OCI-LY1 (cell line): ENCODE data around the gene SNX1.

Experiments
- H2AFZ ChIP-seq: fragments of 200-600 bp; sonication (generic), shearing (Covaris generic); 2 replicates; pipeline ENCODE4 v1.6.0; 2014; ENCODE audit warnings: antibody characterized with exemption, mild to moderate bottlenecking, low read length
- H3F3A ChIP-seq: fragments of 200-600 bp; sonication (generic), shearing (Covaris generic); 2 replicates; pipeline ENCODE4 v1.6.0; 2014; ENCODE audit warnings: mild to moderate bottlenecking, antibody characterized with exemption, low read length, moderate library complexity; ENCODE audit not compliant: insufficient read depth
- H3K27ac ChIP-seq: fragments of 200-600 bp; sonication (generic); 2 replicates; pipeline ENCODE4 v1.5.1; 2014; ENCODE audit warnings: low read length, mixed run types, mild to moderate bottlenecking, low read depth; ENCODE audit not compliant: poor library complexity, severe bottlenecking
- H3K27me3 ChIP-seq: fragments of 200-600 bp; sonication (generic); 2 replicates; pipeline ENCODE4 v1.6.0; 2014; ENCODE audit warnings: antibody characterized with exemption, mild to moderate bottlenecking, low read length, moderate library complexity; ENCODE audit not compliant: insufficient read depth
- H3K36me3 ChIP-seq: fragments of 200-600 bp; sonication (generic); 2 replicates; pipeline ENCODE4 v1.6.1; 2014; ENCODE audit warnings: mild to moderate bottlenecking, antibody characterized with exemption, low read length, moderate library complexity, mixed read lengths; ENCODE audit not compliant: insufficient read depth
- H3K4me1 ChIP-seq: fragments of 200-600 bp; sonication (generic); 2 replicates; pipeline ENCODE4 v1.5.1; 2014; ENCODE audit warnings: mild to moderate bottlenecking, low read length, moderate library complexity; ENCODE audit not compliant: insufficient read depth, severe bottlenecking
- H3K4me2 ChIP-seq: fragments of 200-600 bp; sonication (generic), shearing (Covaris generic); 2 replicates; pipeline ENCODE4 v1.6.1; 2014; ENCODE audit warnings: low read length
- H3K4me3 ChIP-seq: fragments of 200-600 bp; sonication (generic); 2 replicates; pipeline ENCODE4 v1.5.1; 2014; ENCODE audit warnings: low read length, low read depth, mild to moderate bottlenecking, mixed read lengths; ENCODE audit not compliant: poor library complexity, severe bottlenecking
- H3K79me2 ChIP-seq: fragments of 200-600 bp; shearing (Covaris generic); 2 replicates; pipeline ENCODE4 v1.6.1; 2016; ENCODE audit warnings: mixed run types, low read length, mixed read lengths; ENCODE audit not compliant: insufficient read depth
- H3K9ac ChIP-seq: fragments of 200-600 bp; sonication (generic), shearing (Covaris generic); 2 replicates; pipeline ENCODE4 v1.6.1; 2014; ENCODE audit warnings: mild to moderate bottlenecking, low read length, mixed read lengths
- H3K9me2 ChIP-seq: fragments of 200-600 bp; sonication (generic), shearing (Covaris generic); 2 replicates; pipeline ENCODE4 v1.6.1; 2014; ENCODE audit warnings: low read depth, mild to moderate bottlenecking, low read length, mixed read lengths
- H3K9me3 ChIP-seq: fragments of 200-600 bp; shearing (Covaris generic); 2 replicates; pipeline ENCODE4 v1.6.1; 2014; ENCODE audit warnings: low read length, mixed read lengths
- H4K20me1 ChIP-seq: fragments of 200-600 bp; sonication (generic), shearing (Covaris generic); 2 replicates; pipeline ENCODE4 v1.6.0; 2016; ENCODE audit warnings: mild to moderate bottlenecking, low read length; ENCODE audit not compliant: insufficient read depth
- CTCF ChIP-seq: fragments of 200-600 bp; sonication (generic), shearing (Covaris generic); IDR thresholded peaks from 2 replicates; pipeline ENCODE4 v1.5.1; 2017; ENCODE audit warnings: mild to moderate bottlenecking, antibody characterized with exemption, low read length, moderate library complexity, mixed read lengths
- EZH2 ChIP-seq: fragments of 200-600 bp; sonication (generic), shearing (Covaris generic); IDR thresholded peaks from 2 replicates; pipeline ENCODE4 v1.8.0; 2017; ENCODE audit warnings: borderline replicate concordance, mixed run types, mild to moderate bottlenecking, antibody characterized with exemption, low read length, moderate library complexity, mixed read lengths

The SNX1 gene

GRCh38 chr15:64148581-64148980 is 52.8 kb downstream of the SNX1 start:
- H3K4me1 ChIP-seq, result peaks cover 35% of the 10 kb centered on the region
- H3K4me3 ChIP-seq, result no peak overlapping the region
- no peaks in the 10 kb centered on the region for H4K20me1 ChIP-seq
- H2AFZ ChIP-seq, result no peak overlapping the region
- no peaks in the 10 kb centered on the region for H3F3A ChIP-seq
- H3K9ac ChIP-seq, result no peak overlapping the region
- no peaks in the 10 kb centered on the region for H3K27me3 ChIP-seq
- H3K4me2 ChIP-seq, result no peak overlapping the region
- no peak overlapping the region for H3K27ac ChIP-seq
- H3K9me3 ChIP-seq, result no peaks in the 10 kb centered on the region
- no peak for TF ChIP-seq CTCF
- no peak for TF ChIP-seq EZH2
- H3K36me3 ChIP-seq, result peaks cover 2% of the 10 kb centered on the region; the same call in 1 of the 2 replicates
- no peaks in the 10 kb centered on the region for H3K9me2 ChIP-seq
- H3K79me2 ChIP-seq, result no peaks in the 10 kb centered on the region

- H3K27ac ChIP-seq, result no peak overlapping the region
- peaks cover 8% of the 10 kb centered on the region; the same call in 1 of the 2 replicates for H3K36me3 ChIP-seq
- H3K79me2 ChIP-seq, result no peaks in the 10 kb centered on the region
- H4K20me1 ChIP-seq, result no peaks in the 10 kb centered on the region
- no peak overlapping the region for H3K4me2 ChIP-seq
- H3K4me1 ChIP-seq, result peaks cover 38% of the 10 kb centered on the region
- no peaks in the 10 kb centered on the region for H3K9me3 ChIP-seq
- no peak overlapping the region for H3K9ac ChIP-seq
- H3K9me2 ChIP-seq, result no peaks in the 10 kb centered on the region
- no peak overlapping the region for H2AFZ ChIP-seq
- no peaks in the 10 kb centered on the region for H3K27me3 ChIP-seq
- H3K4me3 ChIP-seq, result no peak overlapping the region
- no peaks in the 10 kb centered on the region for H3F3A ChIP-seq
- no peak for TF ChIP-seq EZH2
- TF ChIP-seq CTCF, result peak; percentile 41; the same call in 1 of the 2 replicates
These were observed 53.6 kb downstream of the SNX1 start for GRCh38 chr15:64149424-64149823.

GRCh38 chr15:64149893-64150578 is 54.3 kb downstream of the SNX1 start:
- H3K27ac ChIP-seq, result no peak overlapping the region
- no peaks in the 10 kb centered on the region for H3K27me3 ChIP-seq
- H3K9me3 ChIP-seq, result no peaks in the 10 kb centered on the region
- H3K4me3 ChIP-seq, result no peak overlapping the region
- H3K9me2 ChIP-seq, result no peaks in the 10 kb centered on the region
- no peaks in the 10 kb centered on the region for H4K20me1 ChIP-seq
- no peaks in the 10 kb centered on the region for H3K79me2 ChIP-seq
- H3K9ac ChIP-seq, result no peak overlapping the region
- no peak overlapping the region; the same call in 1 of the 2 replicates for H3K4me2 ChIP-seq
- H2AFZ ChIP-seq, result no peak overlapping the region
- peaks cover 11% of the 10 kb centered on the region; the same call in 1 of the 2 replicates for H3K36me3 ChIP-seq
- H3K4me1 ChIP-seq, result peaks cover 33% of the 10 kb centered on the region
- no peaks in the 10 kb centered on the region for H3F3A ChIP-seq
- TF ChIP-seq CTCF (no peak), EZH2 (no peak)
